ENCODE measurements around the gene GPC1.

Gene GPC1

DNA sequence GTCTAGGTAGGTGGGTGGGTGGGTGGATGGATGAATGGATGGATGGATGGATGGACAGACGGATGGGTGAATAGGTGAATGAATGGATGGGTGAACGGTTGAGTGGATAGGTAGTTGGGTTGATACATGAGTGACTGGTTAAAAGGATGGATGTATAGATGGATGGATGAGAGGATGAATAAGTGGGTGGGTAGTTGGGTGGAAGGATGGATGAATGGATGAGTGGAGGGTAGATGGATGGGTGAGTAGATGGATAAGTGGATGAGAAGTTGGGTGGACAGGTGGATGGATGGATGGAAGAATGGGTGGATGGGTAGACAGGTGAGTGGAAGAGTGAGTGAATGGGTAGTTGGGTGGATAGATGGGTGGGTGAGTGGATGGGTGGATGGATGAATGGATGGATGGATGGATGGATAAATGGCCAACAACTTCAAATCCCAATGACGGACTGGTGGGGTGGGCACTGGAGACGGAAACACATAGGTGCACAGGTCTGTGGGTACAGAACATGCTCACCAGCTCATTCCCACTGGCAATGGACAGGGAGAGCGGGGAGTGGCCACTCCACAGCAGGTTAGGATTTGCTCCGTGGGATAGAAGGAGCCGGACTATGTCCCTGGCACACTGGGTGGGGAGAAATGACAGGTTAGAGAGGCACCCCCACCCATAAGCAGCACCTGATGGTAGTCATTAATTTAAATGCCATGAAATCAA, 73.5 kb downstream of the GPC1 start:
- no peak overlapping the region for H3K4me3 ChIP-seq (ENCODE audit: low read length)
- no peaks in the 10 kb centered on the region for H3K4me1 ChIP-seq (ENCODE audit: insufficient read depth, low read length)
- no peaks in the 10 kb centered on the region for H3K9me3 ChIP-seq (ENCODE audit: low read length)
- H2AFZ ChIP-seq (ENCODE audit: low read depth, low read length), result no peak overlapping the region
- peaks cover 4% of the 10 kb centered on the region for H3K36me3 ChIP-seq (ENCODE audit: insufficient read depth, low read length)
- no peaks in the 10 kb centered on the region for H3K27me3 ChIP-seq (ENCODE audit: insufficient read depth, low read length)

DNA sequence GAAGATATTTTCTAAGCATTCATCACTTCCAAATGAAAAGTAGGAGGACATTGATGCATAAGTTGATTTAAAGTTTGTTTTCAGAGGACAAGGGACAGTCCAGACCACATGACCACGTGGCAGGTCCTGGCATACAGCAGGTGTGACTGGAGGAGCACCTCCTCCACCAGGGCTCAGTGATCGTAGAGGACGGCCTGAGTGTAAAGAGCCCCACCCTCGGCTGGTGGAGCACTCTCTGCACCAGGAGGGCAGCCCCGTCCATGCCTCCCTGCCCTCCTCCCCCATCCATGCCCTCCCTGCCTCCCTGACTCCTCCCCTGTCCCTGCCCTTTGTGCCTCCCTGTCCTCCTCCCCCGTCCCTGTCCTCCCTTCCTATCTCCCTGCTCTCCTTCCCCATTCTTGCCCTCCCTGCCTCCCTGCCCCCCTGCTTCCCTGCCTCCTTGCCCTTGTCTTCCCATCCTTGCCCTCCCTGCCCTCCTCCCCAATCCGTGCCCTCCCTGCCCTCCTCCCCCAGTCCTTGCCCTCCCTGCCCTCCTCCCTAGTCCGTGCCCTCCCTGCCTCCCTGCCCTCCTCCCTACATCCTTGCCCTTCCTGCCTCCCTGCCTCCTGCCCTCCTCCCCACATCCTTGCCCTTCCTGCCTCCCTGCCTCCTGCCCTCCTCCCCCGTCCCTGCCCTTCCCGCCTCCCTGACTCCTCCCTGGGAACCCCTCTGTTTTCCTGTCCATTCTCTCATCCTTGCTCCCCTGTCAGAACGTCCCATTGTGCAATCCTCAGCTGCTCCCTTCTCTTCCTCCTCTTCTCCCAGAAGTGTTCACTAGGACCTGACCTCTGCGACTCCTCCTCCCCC, 74.4 kb downstream of the GPC1 start:
- peaks cover 4% of the 10 kb centered on the region for H3K36me3 ChIP-seq (ENCODE audit: insufficient read depth, low read length)
- no peaks in the 10 kb centered on the region for H3K27me3 ChIP-seq (ENCODE audit: insufficient read depth, low read length)
- H2AFZ ChIP-seq (ENCODE audit: low read depth, low read length), result no peak overlapping the region

DNA sequence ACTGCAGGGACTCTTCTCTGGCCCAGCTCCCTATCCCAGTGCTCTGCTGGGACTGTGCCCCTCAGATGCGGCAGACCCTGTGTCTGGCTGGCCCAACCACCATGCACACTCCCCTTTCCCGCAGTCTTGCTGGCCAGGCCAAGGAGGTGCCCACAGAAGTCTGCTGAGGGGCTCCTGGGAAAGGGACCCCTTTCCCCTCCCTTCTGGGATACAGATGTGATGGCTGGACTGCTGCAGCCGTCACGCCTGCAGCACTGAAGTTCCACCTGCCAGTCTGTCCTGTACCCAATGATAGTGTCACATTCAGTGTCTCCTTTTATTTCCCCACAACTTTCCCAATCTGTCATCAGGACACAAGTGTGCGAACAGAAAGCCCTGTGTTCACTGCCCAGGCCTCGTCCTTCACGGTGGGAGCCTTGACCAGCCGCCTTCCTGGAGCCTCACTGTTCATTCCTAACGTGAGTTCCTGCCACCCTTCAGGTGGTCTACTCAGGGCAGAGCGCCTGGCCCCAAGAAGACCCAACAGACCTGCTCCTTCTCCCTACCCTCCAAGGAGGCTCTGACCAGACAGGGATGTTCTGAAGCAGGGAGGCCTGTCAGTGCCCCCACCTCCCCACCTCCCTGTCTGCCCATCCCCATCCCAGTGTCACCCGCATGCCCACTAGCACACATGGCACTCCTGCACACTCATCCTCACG, 75.2 kb downstream of the GPC1 start:
- peaks cover under 1% of the 10 kb centered on the region for H3K36me3 ChIP-seq (ENCODE audit: insufficient read depth, low read length)
- H2AFZ ChIP-seq (ENCODE audit: low read depth, low read length), result no peak overlapping the region
- H3K27me3 ChIP-seq (ENCODE audit: insufficient read depth, low read length), result no peaks in the 10 kb centered on the region
- no peaks in the 10 kb centered on the region for H3K4me1 ChIP-seq (ENCODE audit: insufficient read depth, low read length)
- no peaks in the 10 kb centered on the region for H3K9me3 ChIP-seq (ENCODE audit: low read length)
- no peak overlapping the region for H3K4me3 ChIP-seq (ENCODE audit: low read length)

More for the DNA sequence above, 74.4 kb downstream of the GPC1 start:
- H3K4me1 ChIP-seq (ENCODE audit: insufficient read depth, low read length), result no peaks in the 10 kb centered on the region
- H3K9me3 ChIP-seq (ENCODE audit: low read length), result no peaks in the 10 kb centered on the region
- no peak overlapping the region for H3K4me3 ChIP-seq (ENCODE audit: low read length)

DNA sequence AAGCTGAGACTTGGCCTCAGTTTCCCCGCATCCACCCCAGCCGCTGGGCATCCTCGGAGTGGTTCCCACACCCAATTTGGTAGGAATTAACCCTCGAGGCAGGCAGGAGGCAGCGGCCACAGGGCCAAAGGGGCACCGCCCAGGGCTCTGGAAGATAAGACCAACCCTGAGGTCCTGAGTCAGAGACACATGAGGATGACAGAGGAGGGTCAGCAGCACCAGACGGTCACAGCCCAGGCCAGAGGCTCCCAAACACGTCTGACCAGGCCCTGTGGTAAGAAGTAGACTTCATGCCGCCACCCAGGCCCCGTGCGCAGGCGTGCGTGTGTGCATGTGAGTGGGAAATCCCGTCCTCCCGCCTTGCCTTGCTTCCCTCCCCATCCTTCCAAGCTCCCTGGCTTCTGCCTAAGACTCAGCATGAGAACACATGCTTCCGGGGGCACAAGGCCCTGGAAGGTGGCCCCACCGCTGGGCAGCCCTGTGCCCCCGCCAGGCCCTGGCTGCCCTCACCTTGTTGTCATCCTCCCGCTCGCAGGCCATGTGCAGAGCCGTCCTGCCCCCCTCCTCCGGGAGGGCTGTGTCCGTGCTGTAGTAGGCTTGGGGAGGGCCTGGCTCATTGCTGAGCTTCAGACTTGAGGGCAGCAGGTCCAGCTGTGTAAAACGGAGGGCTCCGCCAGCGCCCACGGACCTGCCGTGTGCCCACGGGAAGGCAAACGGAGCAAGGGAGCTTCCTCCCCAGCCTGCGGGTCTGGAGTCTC, 76.1 kb downstream of the GPC1 start:
- Histone ChIP-seq H2AFZ (ENCODE audit: low read depth, low read length) (no peak overlapping the region), H3K27me3 (ENCODE audit: insufficient read depth, low read length) (no peaks in the 10 kb centered on the region), H3K36me3 (ENCODE audit: insufficient read depth, low read length) (no peaks in the 10 kb centered on the region), H3K4me3 (ENCODE audit: low read length) (no peak overlapping the region), H3K9me3 (ENCODE audit: low read length) (no peaks in the 10 kb centered on the region), H3K4me1 (ENCODE audit: insufficient read depth, low read length) (no peaks in the 10 kb centered on the region)

DNA sequence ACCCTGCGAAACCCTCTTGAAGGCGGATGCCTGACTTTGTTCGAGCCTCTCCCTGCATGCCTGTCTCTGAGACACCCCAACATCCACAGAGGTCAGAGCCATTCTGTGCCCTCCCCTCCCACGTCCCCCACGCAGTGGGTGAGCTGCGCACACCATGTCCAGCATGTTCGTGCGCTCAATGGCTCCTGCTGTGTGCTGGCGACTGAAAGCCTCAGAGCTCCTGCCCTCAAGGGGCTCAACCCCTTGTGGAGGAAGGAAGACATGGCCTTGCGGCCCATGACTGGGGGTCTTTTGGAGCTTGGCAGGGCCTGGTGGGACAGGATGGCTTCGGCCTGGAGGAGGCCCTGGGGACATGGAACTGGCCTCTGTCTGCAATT, 76.6 kb downstream of the GPC1 start:
- Histone ChIP-seq H3K36me3 (ENCODE audit: insufficient read depth, low read length) (no peaks in the 10 kb centered on the region), H3K4me3 (ENCODE audit: low read length) (no peak overlapping the region), H3K27me3 (ENCODE audit: insufficient read depth, low read length) (no peaks in the 10 kb centered on the region), H2AFZ (ENCODE audit: low read depth, low read length) (no peak overlapping the region), H3K4me1 (ENCODE audit: insufficient read depth, low read length) (no peaks in the 10 kb centered on the region), H3K9me3 (ENCODE audit: low read length) (no peaks in the 10 kb centered on the region)

DNA sequence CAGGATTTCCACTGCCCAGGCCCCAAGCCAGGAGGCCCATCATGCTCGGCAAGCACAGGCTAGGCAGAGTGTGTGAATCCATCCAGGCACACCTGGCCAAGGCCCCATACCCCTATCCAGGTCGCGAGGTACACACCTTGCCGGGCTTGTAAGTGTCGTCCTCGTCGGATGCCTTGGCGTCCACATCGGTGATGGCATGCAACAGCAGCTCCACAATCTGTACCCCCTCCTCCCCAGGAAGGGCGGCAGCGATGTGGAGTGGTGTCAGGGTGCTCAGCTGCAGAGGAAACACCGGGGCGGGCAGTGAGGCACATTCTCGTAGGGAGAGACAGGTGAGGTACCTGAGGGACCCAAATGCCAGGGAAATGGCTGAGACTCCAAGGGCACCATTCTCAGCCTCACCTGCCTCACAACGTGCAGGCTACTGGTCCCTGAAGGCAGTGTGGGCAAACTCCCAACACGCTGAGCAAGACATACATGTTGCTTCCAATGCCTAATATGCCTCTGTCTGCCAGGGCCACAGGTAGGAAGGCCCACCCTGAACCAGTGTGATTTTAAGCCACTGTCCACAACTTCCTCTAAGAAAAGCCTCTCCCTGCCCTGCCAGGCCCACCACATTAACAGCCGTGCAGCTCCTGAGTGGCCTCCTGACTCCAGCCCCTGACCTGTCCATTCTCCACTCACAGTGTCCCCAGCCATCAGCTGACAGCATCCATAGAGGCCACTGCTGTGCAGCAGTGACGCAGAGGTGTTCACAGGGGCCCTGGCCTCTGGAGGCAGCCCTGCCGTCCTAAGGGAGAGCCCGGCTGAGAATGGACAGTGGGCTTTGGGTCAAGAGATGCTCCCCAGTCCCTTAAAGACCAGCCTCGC, 77.4 kb downstream of the GPC1 start:
- Histone ChIP-seq H3K27me3 (ENCODE audit: insufficient read depth, low read length) (no peaks in the 10 kb centered on the region), H3K9me3 (ENCODE audit: low read length) (no peaks in the 10 kb centered on the region), H3K4me3 (ENCODE audit: low read length) (no peak overlapping the region), H2AFZ (ENCODE audit: low read depth, low read length) (no peak overlapping the region), H3K36me3 (ENCODE audit: insufficient read depth, low read length) (no peaks in the 10 kb centered on the region), H3K4me1 (ENCODE audit: insufficient read depth, low read length) (no peaks in the 10 kb centered on the region)

DNA sequence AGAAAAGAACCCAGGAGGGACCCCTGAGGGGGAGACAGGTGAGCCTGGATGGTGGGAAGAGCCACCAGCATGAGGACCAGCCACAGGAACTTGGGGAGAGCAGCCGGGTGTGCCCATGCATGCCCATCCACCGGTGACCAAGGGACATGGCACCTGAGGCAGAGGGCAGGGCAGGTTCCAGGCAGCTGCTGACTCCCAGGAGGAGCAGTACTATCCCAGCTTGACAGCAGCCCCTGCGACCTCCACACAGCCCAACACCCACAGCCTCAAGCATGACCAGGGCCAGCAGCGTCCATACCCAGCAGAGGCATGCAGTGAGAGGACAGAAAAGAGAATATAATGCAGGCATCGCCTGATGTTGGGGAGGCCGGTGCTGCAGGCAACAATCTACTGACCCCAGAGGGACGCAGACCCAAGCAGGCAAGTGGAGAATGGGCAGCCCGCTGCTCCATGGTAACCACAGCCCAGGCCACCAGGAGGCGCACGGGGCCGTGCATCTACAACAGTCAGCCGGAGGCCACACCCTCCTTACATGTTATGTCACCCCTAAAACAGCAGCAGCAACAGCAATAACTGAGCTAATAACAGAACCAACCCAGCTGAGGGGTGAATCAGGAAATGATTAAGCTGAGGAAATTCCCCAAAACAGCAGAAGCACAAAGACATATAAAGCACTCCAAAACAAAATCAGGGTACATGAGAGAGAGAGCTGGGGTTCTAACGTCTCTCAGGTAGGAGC, 78.3 kb downstream of the GPC1 start:
- Histone ChIP-seq H3K4me1 (ENCODE audit: insufficient read depth, low read length) (no peaks in the 10 kb centered on the region), H3K36me3 (ENCODE audit: insufficient read depth, low read length) (no peaks in the 10 kb centered on the region), H3K9me3 (ENCODE audit: low read length) (peaks cover 3% of the 10 kb centered on the region), H2AFZ (ENCODE audit: low read depth, low read length) (no peak overlapping the region), H3K27me3 (ENCODE audit: insufficient read depth, low read length) (no peaks in the 10 kb centered on the region), H3K4me3 (ENCODE audit: low read length) (no peak overlapping the region)

DNA sequence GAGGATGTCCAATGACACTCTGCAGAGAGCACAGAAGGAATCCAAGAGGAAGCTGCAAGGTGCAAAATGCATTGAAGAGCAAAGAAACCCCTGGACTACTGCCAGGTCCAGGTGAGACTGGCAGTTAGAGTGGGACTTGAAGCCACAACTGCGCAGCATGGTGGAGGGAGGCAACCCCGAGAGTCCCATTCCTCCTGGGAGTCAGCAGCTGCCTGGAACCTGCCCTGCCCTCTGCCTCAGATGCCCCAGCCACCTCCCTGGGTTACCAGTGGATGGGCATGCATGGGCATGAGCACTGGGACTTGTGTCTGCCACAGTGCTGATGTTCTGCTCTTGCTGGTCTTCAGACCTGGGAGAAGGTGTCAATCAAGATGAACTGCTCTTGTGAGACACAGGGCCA, 79.2 kb downstream of the GPC1 start:
- no peaks in the 10 kb centered on the region for H3K4me1 ChIP-seq (ENCODE audit: insufficient read depth, low read length)
- peaks cover 3% of the 10 kb centered on the region for H3K9me3 ChIP-seq (ENCODE audit: low read length)
- no peak overlapping the region for H2AFZ ChIP-seq (ENCODE audit: low read depth, low read length)
- H3K4me3 ChIP-seq (ENCODE audit: low read length), result no peak overlapping the region
- H3K36me3 ChIP-seq (ENCODE audit: insufficient read depth, low read length), result peaks cover 3% of the 10 kb centered on the region
- no peaks in the 10 kb centered on the region for H3K27me3 ChIP-seq (ENCODE audit: insufficient read depth, low read length)

DNA sequence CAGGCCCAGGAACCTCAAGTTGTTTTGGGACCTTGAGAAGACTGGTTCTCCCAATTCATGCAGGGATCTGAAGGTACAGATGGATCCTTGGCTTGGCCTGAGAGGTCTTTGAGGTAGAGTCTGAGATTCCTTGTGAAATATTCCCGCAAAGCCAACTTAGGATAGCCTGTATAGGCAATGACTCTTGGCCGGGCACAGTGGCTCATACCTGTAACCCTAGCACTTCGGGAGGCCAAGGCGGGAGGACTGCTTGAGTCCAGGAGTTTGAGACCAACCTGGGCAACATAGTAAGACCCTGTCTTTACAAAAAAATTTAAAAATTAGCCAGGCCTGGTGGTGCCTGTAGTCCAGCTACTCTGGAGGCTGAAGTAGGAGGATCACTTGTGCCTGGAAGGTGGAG, 81.9 kb downstream of the GPC1 start:
- Histone ChIP-seq H3K9me3 (ENCODE audit: low read length) (peaks cover 9% of the 10 kb centered on the region), H3K4me1 (ENCODE audit: insufficient read depth, low read length) (no peaks in the 10 kb centered on the region), H3K36me3 (ENCODE audit: insufficient read depth, low read length) (peaks cover 5% of the 10 kb centered on the region), H2AFZ (ENCODE audit: low read depth, low read length) (no peak overlapping the region), H3K4me3 (ENCODE audit: low read length) (no peak overlapping the region), H3K27me3 (ENCODE audit: insufficient read depth, low read length) (no peaks in the 10 kb centered on the region)

All from neuron (in vitro differentiated cells).